ENCODE data around the gene CLK2. TPM values are rescaled to one million over a fixed set of nuclear protein-coding genes. Genes with fewer than 3 reads are reported as not detected.

CLK2 gene
- total and polyA plus RNA-seq, 2 of the 8 experiments (the other 6 are each of a cell fraction or from before 2014, with no cell fraction given): 62.2 to 76.0 TPM

DNA sequence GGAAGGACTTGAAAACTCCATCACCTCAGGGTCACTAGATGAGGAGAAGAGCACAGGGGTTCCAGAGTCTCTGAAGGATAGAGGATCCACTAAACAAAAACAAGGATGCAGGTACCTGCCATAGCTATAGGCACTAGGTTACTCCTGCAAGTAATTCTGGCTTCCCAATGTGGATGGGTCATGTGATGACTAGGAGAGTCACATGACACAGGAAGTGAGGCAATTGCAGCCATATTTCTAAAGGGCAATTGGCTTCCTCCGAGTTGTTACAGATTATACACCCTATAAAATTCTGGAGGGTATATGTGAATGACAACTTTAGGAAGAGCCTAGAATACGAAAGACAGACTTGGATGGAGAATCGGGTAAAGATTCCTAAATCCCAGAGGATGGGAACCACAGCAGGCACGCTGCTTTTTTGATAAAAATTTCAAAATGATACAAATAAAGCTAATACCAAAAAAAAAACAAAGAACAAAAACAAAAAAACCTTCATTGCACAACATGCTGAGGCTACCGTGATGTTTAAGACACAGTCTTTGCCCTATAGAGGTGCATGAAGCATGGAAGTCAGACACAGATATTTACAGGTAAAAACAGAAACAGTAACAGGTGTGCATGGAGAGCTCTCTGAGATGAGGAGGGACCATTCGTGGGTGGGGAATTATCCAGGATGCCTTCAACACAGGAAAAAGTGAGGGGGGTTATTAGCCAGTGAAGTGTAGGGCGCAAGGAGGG lies 54.3 kb downstream of the CLK2 start (continued):
- no peak for TF ChIP-seq CHD1 (IDR thresholded peaks at IDR 0.05; ENCODE audit: low read depth, low read length)
- TF ChIP-seq, protein P1, sequence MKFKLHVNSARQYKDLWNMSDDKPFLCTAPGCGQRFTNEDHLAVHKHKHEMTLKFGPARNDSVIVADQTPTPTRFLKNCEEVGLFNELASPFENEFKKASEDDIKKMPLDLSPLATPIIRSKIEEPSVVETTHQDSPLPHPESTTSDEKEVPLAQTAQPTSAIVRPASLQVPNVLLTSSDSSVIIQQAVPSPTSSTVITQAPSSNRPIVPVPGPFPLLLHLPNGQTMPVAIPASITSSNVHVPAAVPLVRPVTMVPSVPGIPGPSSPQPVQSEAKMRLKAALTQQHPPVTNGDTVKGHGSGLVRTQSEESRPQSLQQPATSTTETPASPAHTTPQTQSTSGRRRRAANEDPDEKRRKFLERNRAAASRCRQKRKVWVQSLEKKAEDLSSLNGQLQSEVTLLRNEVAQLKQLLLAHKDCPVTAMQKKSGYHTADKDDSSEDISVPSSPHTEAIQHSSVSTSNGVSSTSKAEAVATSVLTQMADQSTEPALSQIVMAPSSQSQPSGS (IDR thresholded peaks at IDR 0.05; ENCODE audit: low read length): no peak
- TF ChIP-seq SIRT6 (IDR thresholded peaks at IDR 0.05; ENCODE audit: low read length): no peak
- TF ChIP-seq KDM5A (IDR thresholded peaks at IDR 0.05; ENCODE audit: low read length): no peak
- TF ChIP-seq NRF1 (IDR thresholded peaks at IDR 0.05; ENCODE audit: low read depth, low read length): no peak
- no peak for TF ChIP-seq SP1 (IDR thresholded peaks at IDR 0.05; ENCODE audit: low read depth, low read length)
- TF ChIP-seq HDAC2 (IDR thresholded peaks at IDR 0.05; ENCODE audit: borderline replicate concordance in 1 of 2, low read depth in 2 of 2, low read length in 2 of 2): no peak
- no peak for TF ChIP-seq RFX5 (IDR thresholded peaks at IDR 0.05; ENCODE audit: borderline replicate concordance, low read depth, low read length)
- no peak for TF ChIP-seq FOSL1 (IDR thresholded peaks at IDR 0.05; ENCODE audit: insufficient read depth, low read depth, low read length)
- TF ChIP-seq CBX5 (IDR thresholded peaks at IDR 0.05; ENCODE audit: low read depth, low read length): no peak
- no peak for TF ChIP-seq GABPA (IDR thresholded peaks at IDR 0.05; ENCODE audit: borderline replicate concordance, insufficient read depth, low read length)
- no peak for TF ChIP-seq CHD2 (IDR thresholded peaks at IDR 0.05; ENCODE audit: low read length)
- no peak for TF ChIP-seq CREB1 (IDR thresholded peaks at IDR 0.05)
- no peak for TF ChIP-seq BACH1 (IDR thresholded peaks at IDR 0.05; ENCODE audit: low read length)
- no peak for TF ChIP-seq TAF1 (IDR thresholded peaks at IDR 0.05; ENCODE audit: low read depth, low read length)
- no peak for TF ChIP-seq BRCA1 (IDR thresholded peaks at IDR 0.05; ENCODE audit: low read depth, low read length)
- no peak for TF ChIP-seq RBBP5 (IDR thresholded peaks at IDR 0.05; ENCODE audit: borderline replicate concordance, low read depth, low read length)
- TF ChIP-seq SIN3A (conservative IDR thresholded peaks at IDR 0.05 in 1 of 2, IDR thresholded peaks at IDR 0.05 in 1 of 2; ENCODE audit: low read depth in 1 of 2, low read length in 2 of 2): peak; percentile 96 to 98; a peak in 3 of 4 replicates
- TF ChIP-seq SIX5 (IDR thresholded peaks at IDR 0.05; ENCODE audit: low read depth, low read length): peak; percentile 75
- no peak for TF ChIP-seq TAF7 (optimal IDR thresholded peaks at IDR 0.05; ENCODE audit: borderline replicate concordance, low read depth, low read length)
- TF ChIP-seq POU5F1 (IDR thresholded peaks at IDR 0.05; ENCODE audit: low read depth, low read length): no peak
- TF ChIP-seq BCL11A (IDR thresholded peaks at IDR 0.05; ENCODE audit: low read depth in 2 of 2, low read length in 2 of 2): no peak
- no peak for TF ChIP-seq KDM4A (IDR thresholded peaks at IDR 0.05; ENCODE audit: low read depth, low read length, severe bottlenecking)

All from H1 (cell line).